Colonic mucosa (tissue), 4 donors: Measurements from ENCODE around the gene ZNF516. TPM values are rescaled to one million over a fixed set of nuclear protein-coding genes. Genes with fewer than 3 reads are reported as not detected.
"Not testable (repeated sequence)": the region's sequence is repeated elsewhere in the genome, so short reads cannot be mapped to it uniquely, and the experiment has no call there.

Source experiments
- DNase-seq: peaks from one replicate; pipeline ENCODE4 v3.0.0-alpha.2; 2020
- H3K27ac ChIP-seq: fragments of 200-600 bp; one replicate; pipeline ENCODE4 v1.8.0; 2021
- H3K27me3 ChIP-seq: fragments of 200-600 bp; one replicate; pipeline ENCODE4 v1.8.0; 2021
- H3K36me3 ChIP-seq: fragments of 200-600 bp; one replicate; pipeline ENCODE4 v1.8.0; 2021
- H3K4me1 ChIP-seq: fragments of 200-600 bp; one replicate; pipeline ENCODE4 v1.8.0; 2021; ENCODE audit warnings: mild to moderate bottlenecking
- H3K4me3 ChIP-seq: fragments of 200-600 bp; one replicate; pipeline ENCODE4 v1.8.0; 2021
- H3K9ac ChIP-seq, 2 donors: one replicate each; pipeline ENCODE4 v1.7.0; 2013; ENCODE audit warnings: control low read depth in 2 of 2, low read depth in 2 of 2, low read length in 2 of 2
- H3K9me3 ChIP-seq: fragments of 200-600 bp; one replicate; pipeline ENCODE4 v1.8.0; 2021
- intact Hi-C: fragments of 100-400 bp; cut with DNase I; formaldehyde crosslinking; loops from one replicate; pipeline ENCODE4 v1.14.1; 2022
- total RNA-seq, 2 donors: library from RNA; stranded (reverse); fragmentation: NEBNext Ultra II Directional in 1 of 2; extraction: Animal tissue kit (Norgen Biotek cat#: 25700) in 1 of 2; gene quantifications; one replicate each; pipeline ENCODE4 v1.2.1, GENCODE V29; 2021
- TF ChIP-seq, protein P1 (sequence below): fragments of 200-600 bp; IDR thresholded peaks from one replicate; pipeline ENCODE4 v1.8.0; 2022; ENCODE audit warnings: antibody characterized with exemption, mild to moderate bottlenecking
- donor health status: healthy.
- donor health status: DM: no; HTN: no; CAD: no.
- donor health status: DM: no; HTN: no; CAD: no.

The ZNF516 gene
- total RNA-seq, 2 donors from 2014 or later: 15.2 to 21.3 TPM

- TF ChIP-seq, protein P1, sequence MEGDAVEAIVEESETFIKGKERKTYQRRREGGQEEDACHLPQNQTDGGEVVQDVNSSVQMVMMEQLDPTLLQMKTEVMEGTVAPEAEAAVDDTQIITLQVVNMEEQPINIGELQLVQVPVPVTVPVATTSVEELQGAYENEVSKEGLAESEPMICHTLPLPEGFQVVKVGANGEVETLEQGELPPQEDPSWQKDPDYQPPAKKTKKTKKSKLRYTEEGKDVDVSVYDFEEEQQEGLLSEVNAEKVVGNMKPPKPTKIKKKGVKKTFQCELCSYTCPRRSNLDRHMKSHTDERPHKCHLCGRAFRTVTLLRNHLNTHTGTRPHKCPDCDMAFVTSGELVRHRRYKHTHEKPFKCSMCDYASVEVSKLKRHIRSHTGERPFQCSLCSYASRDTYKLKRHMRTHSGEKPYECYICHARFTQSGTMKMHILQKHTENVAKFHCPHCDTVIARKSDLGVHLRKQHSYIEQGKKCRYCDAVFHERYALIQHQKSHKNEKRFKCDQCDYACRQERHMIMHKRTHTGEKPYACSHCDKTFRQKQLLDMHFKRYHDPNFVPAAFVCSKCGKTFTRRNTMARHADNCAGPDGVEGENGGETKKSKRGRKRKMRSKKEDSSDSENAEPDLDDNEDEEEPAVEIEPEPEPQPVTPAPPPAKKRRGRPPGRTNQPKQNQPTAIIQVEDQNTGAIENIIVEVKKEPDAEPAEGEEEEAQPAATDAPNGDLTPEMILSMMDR: no peak
- intact Hi-C loops: no loop called here
Measured at GRCh38 chr18:76479351-76480238, 15.4 kb downstream of the ZNF516 start.

GRCh38 chr18:76476665-76477561 lies 18.1 kb downstream of the ZNF516 start:
- TF ChIP-seq, protein P1: no peak
- Histone ChIP-seq H3K9ac (peak overlapping the region in 1 of 2 donors; percentile 16), H3K9me3 (no peaks in the 10 kb centered on the region), H3K4me1 (peaks cover 6% of the 10 kb centered on the region), H3K27me3 (no peaks in the 10 kb centered on the region), H3K36me3 (no peaks in the 10 kb centered on the region), H3K4me3 (no peak overlapping the region), H3K27ac (peak overlapping the region; percentile 18)
- intact Hi-C loops: no loop called here
- DNase-seq: peak; percentile 50

More at GRCh38 chr18:76479351-76480238, 15.4 kb downstream of the ZNF516 start:
- Histone ChIP-seq H3K36me3 (no peaks in the 10 kb centered on the region), H3K27me3 (no peaks in the 10 kb centered on the region), H3K4me1 (peaks cover 6% of the 10 kb centered on the region), H3K27ac (no peak overlapping the region), H3K4me3 (no peak overlapping the region), H3K9me3 (no peaks in the 10 kb centered on the region), H3K9ac (no peak overlapping the region)
- no peak for DNase-seq

GRCh38 chr18:76475450-76476194 lies 19.4 kb downstream of the ZNF516 start:
- H3K27ac ChIP-seq: peak overlapping the region; percentile 18
- peaks cover 6% of the 10 kb centered on the region for H3K4me1 ChIP-seq
- H3K27me3 ChIP-seq: no peaks in the 10 kb centered on the region
- no peak overlapping the region for H3K9ac ChIP-seq
- TF ChIP-seq, protein P1: no peak
- H3K36me3 ChIP-seq: no peaks in the 10 kb centered on the region
- no peaks in the 10 kb centered on the region for H3K9me3 ChIP-seq
- intact Hi-C loops: no loop called here
- no peak overlapping the region for H3K4me3 ChIP-seq
- DNase-seq: no peak

- Histone ChIP-seq H3K27ac (no peak overlapping the region), H3K9ac (no peak overlapping the region), H3K36me3 (no peaks in the 10 kb centered on the region), H3K9me3 (no peaks in the 10 kb centered on the region), H3K4me1 (peaks cover 6% of the 10 kb centered on the region), H3K27me3 (no peaks in the 10 kb centered on the region), H3K4me3 (no peak overlapping the region)
- no peak for DNase-seq
- TF ChIP-seq, protein P1: no peak
- intact Hi-C loops: no loop called here
Measured at GRCh38 chr18:76474824-76475223, 20.2 kb downstream of the ZNF516 start.

DNA sequence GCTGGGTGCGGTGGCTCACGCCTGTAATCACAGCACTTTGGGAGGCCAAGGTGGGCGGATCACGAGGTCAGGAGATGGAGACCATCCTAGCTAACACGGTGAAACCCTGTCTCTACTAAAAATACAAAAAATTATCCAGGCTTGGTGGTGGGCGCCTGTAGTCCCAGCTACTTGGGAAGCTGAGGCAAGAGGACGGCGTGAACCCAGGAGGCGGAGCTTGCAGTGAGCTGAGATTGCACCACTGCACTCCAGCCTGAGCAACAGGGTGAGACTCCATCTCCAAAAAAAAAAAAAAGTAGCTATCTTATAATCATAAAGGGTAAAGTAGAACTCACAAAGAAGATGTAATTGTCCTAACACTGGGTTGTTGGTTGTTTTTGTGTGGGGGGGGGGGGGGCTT lies 21.5 kb downstream of the ZNF516 start:
- intact Hi-C loops, H3K36me3 ChIP-seq, H3K27ac ChIP-seq, H3K4me1 ChIP-seq, H3K4me3 ChIP-seq, H3K9me3 ChIP-seq, H3K27me3 ChIP-seq, DNase-seq, H3K9ac ChIP-seq: not testable (repeated sequence)
